Measurements from ENCODE around the gene GARRE1.
"Not testable (repeated sequence)": the region's sequence is repeated elsewhere in the genome, so short reads cannot be mapped to it uniquely, and the experiment has no call there.

The GARRE1 gene

GRCh38 chr19:34244611-34245299 is 9.6 kb upstream of the GARRE1 start:
- Histone ChIP-seq H3K27me3 (ENCODE audit: control insufficient read depth, insufficient read depth, low read length) (no peaks in the 10 kb centered on the region), H3K27ac (ENCODE audit: low read length) (no peak overlapping the region), H3K36me3 (ENCODE audit: control insufficient read depth, insufficient read depth, low read length) (no peaks in the 10 kb centered on the region), H3K4me1 (ENCODE audit: control insufficient read depth, insufficient read depth, low read length) (no peaks in the 10 kb centered on the region), H3K9me3 (ENCODE audit: control insufficient read depth, insufficient read depth, low read length) (no peaks in the 10 kb centered on the region), H3K4me3 (ENCODE audit: low read length) (no peak overlapping the region)
- no CpG with 5 or more reads among the region's 13 CpGs for WGBS (ENCODE audit: insufficient coverage, insufficient read length)
- DNase-seq (ENCODE audit: low read depth, low spot score), result no peak

- Histone ChIP-seq H3K36me3 (ENCODE audit: control insufficient read depth, insufficient read depth, low read length) (no peaks in the 10 kb centered on the region), H3K27me3 (ENCODE audit: control insufficient read depth, insufficient read depth, low read length) (no peaks in the 10 kb centered on the region), H3K9me3 (ENCODE audit: control insufficient read depth, insufficient read depth, low read length) (no peaks in the 10 kb centered on the region), H3K4me3 (ENCODE audit: low read length) (no peak overlapping the region), H3K4me1 (ENCODE audit: control insufficient read depth, insufficient read depth, low read length) (no peaks in the 10 kb centered on the region), H3K27ac (ENCODE audit: low read length) (no peak overlapping the region)
- no CpG with 5 or more reads among the region's 4 CpGs for WGBS (ENCODE audit: insufficient coverage, insufficient read length)
- DNase-seq (ENCODE audit: low read depth, low spot score), result no peak
Observed at GRCh38 chr19:34246340-34246739, 8.0 kb upstream of the GARRE1 start.

DNA sequence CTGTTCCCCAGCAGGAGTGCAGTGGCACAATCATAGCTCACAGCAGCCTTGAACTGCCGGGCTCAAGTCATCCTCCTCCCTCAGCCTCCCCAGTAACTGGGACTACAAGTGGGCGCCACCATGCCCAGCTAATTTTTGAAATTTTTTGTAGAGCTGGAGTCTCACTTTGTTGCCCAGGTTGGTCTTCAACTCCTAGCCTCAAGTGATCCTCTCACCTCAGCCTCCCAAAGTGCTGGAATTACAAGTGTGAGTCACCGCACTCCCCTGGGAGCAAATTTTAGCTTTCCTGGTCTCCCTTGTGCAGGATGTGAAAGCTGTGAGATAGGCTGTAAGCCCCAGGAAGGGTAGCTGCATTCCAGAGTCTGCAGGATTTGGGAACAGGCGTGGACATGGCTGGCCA is 5.4 kb upstream of the GARRE1 start:
- no CpG with 5 or more reads among the region's 4 CpGs for WGBS (ENCODE audit: insufficient coverage, insufficient read length)
- Histone ChIP-seq H3K27me3 (ENCODE audit: control insufficient read depth, insufficient read depth, low read length) (no peaks in the 10 kb centered on the region), H3K9me3 (ENCODE audit: control insufficient read depth, insufficient read depth, low read length) (no peaks in the 10 kb centered on the region), H3K36me3 (ENCODE audit: control insufficient read depth, insufficient read depth, low read length) (no peaks in the 10 kb centered on the region), H3K27ac (ENCODE audit: low read length) (no peak overlapping the region), H3K4me3 (ENCODE audit: low read length) (no peak overlapping the region), H3K4me1 (ENCODE audit: control insufficient read depth, insufficient read depth, low read length) (no peaks in the 10 kb centered on the region)
- DNase-seq (ENCODE audit: low read depth, low spot score), result no peak

- not testable (repeated sequence) for H3K36me3 ChIP-seq (ENCODE audit: control insufficient read depth, insufficient read depth, low read length); H3K9me3 ChIP-seq (ENCODE audit: control insufficient read depth, insufficient read depth, low read length); H3K4me1 ChIP-seq (ENCODE audit: control insufficient read depth, insufficient read depth, low read length); H3K27me3 ChIP-seq (ENCODE audit: control insufficient read depth, insufficient read depth, low read length); H3K27ac ChIP-seq (ENCODE audit: low read length); H3K4me3 ChIP-seq (ENCODE audit: low read length); DNase-seq (ENCODE audit: low read depth, low spot score)
- WGBS (ENCODE audit: insufficient coverage, insufficient read length), result no CpG with 5 or more reads among the region's 14 CpGs
Observed at GRCh38 chr19:34253167-34253566, 1.2 kb upstream of the GARRE1 start.

DNA sequence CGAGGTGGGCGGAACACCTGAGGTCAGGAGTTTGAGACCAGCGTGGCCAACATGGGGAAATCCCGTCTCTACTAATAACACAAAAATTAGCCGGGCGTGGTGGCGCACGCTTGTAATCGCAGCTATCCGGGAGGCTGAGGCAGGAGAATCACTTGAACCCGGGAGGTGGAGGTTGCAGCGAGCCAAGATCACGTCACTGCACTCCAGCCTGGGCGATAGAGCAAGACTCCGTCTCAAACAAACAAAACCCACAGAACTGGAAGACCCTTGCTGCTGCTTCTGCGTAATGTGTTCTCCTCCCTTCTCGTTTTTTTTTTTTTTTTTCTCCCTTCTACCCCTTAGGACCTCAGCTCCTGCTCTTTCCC is 691 bp upstream of the GARRE1 start:
- H3K4me1 ChIP-seq (ENCODE audit: control insufficient read depth, insufficient read depth, low read length); H3K27me3 ChIP-seq (ENCODE audit: control insufficient read depth, insufficient read depth, low read length); DNase-seq (ENCODE audit: low read depth, low spot score); H3K27ac ChIP-seq (ENCODE audit: low read length); H3K9me3 ChIP-seq (ENCODE audit: control insufficient read depth, insufficient read depth, low read length); H3K36me3 ChIP-seq (ENCODE audit: control insufficient read depth, insufficient read depth, low read length): not testable (repeated sequence)
- H3K4me3 ChIP-seq (ENCODE audit: low read length), result peak overlapping the region; percentile 90; the same call in 1 of the 2 replicates
- no CpG with 5 or more reads among the region's 17 CpGs for WGBS (ENCODE audit: insufficient coverage, insufficient read length)

GRCh38 chr19:34254698-34255432 is 511 bp downstream of the GARRE1 start:
- Histone ChIP-seq H3K4me3 (ENCODE audit: low read length) (peak overlapping the region; percentile 90), H3K36me3 (ENCODE audit: control insufficient read depth, insufficient read depth, low read length) (no peaks in the 10 kb centered on the region), H3K27me3 (ENCODE audit: control insufficient read depth, insufficient read depth, low read length) (no peaks in the 10 kb centered on the region), H3K9me3 (ENCODE audit: control insufficient read depth, insufficient read depth, low read length) (no peaks in the 10 kb centered on the region), H3K27ac (ENCODE audit: low read length) (no peak overlapping the region), H3K4me1 (ENCODE audit: control insufficient read depth, insufficient read depth, low read length) (no peaks in the 10 kb centered on the region)
- DNase-seq (ENCODE audit: low read depth, low spot score), result no peak
- WGBS (ENCODE audit: insufficient coverage, insufficient read length), result no CpG with 5 or more reads among the region's 88 CpGs

DNA sequence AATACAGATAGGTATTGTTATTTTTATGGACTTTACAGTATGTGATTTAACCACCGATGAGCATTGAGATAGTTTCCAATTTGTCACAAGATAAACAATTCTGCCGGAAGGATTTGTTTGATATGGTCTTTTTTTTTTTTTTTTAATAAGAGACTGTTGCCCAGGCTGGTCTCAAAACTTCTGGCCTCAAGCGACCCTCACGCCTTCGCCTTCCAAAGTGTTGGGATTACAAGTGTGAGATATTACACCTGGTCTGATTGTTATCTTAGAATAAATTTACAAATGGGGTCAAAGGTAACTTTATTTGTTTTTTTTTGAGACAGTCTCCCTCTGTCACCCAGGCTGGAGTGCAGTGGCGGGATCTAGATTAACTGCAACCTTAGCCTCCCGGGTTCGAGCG is 1.2 kb downstream of the GARRE1 start:
- Histone ChIP-seq H3K9me3 (ENCODE audit: control insufficient read depth, insufficient read depth, low read length) (no peaks in the 10 kb centered on the region), H3K27me3 (ENCODE audit: control insufficient read depth, insufficient read depth, low read length) (no peaks in the 10 kb centered on the region), H3K36me3 (ENCODE audit: control insufficient read depth, insufficient read depth, low read length) (no peaks in the 10 kb centered on the region), H3K27ac (ENCODE audit: low read length) (no peak overlapping the region), H3K4me3 (ENCODE audit: low read length) (peak overlapping the region; percentile 90; the same call in 1 of the 2 replicates), H3K4me1 (ENCODE audit: control insufficient read depth, insufficient read depth, low read length) (no peaks in the 10 kb centered on the region)
- no CpG with 5 or more reads among the region's 9 CpGs for WGBS (ENCODE audit: insufficient coverage, insufficient read length)
- no peak for DNase-seq (ENCODE audit: low read depth, low spot score)

DNA sequence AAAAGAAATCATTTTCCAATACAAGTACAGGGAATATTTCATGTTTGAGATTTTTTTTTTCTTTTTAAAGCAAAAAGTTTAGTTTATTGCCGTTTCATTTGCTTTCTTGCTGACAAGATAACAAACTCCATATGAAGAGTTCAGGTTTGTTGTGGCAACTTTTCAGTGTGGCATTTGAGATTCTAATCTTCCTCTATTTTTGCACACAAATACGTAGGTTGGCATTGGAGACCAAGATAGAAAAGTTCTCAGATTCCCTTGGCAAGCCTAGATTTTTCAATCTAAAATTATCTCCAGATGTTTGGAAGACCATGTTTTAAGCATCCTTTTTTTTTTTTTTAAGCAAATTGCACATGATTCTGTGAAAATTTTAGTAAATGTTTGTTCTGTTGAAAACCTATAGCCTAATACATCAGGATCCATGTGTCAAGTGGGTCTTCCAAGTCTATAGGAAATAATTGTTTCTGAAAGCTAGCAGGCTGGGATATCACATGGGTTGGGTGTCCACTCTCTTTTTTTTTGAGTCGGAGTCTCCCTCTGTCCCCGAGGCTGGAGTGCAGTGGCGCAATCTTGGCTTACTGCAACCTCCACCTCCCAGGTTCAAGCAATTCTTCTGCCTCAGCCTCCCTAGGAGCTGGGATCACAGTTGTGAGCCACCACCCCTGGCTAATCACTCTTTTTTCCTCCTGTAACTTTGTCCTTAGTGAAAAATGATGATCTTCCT is 2.6 kb downstream of the GARRE1 start:
- H3K36me3 ChIP-seq (ENCODE audit: control insufficient read depth, insufficient read depth, low read length), result no peaks in the 10 kb centered on the region
- no peak for DNase-seq (ENCODE audit: low read depth, low spot score)
- H3K27me3 ChIP-seq (ENCODE audit: control insufficient read depth, insufficient read depth, low read length), result no peaks in the 10 kb centered on the region
- no peaks in the 10 kb centered on the region; the same call in 1 of the 2 replicates for H3K4me1 ChIP-seq (ENCODE audit: control insufficient read depth, insufficient read depth, low read length)
- WGBS (ENCODE audit: insufficient coverage, insufficient read length), result no CpG with 5 or more reads among the region's 5 CpGs
- H3K4me3 ChIP-seq (ENCODE audit: low read length), result no peak overlapping the region
- no peak overlapping the region for H3K27ac ChIP-seq (ENCODE audit: low read length)
- H3K9me3 ChIP-seq (ENCODE audit: control insufficient read depth, insufficient read depth, low read length), result no peaks in the 10 kb centered on the region

DNA sequence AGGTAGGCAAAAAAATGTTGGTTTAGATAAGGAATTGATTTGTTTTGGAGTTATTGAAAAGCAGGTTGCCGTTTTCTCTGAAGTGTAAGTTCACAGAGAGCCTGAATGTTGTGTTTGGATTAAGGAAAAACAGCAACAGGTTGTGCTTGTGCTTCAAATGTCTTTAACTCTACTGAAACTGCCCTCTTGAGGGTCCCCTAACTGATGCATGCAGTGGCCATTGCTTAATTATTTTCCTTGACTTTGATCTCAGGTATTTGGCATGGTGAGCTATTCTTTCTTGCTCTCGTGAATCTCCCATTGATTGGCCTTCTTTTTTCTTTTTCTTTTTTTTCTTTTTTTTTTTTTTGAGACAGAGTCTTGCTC is 3.2 kb downstream of the GARRE1 start:
- Histone ChIP-seq H3K4me3 (ENCODE audit: low read length) (no peak overlapping the region), H3K36me3 (ENCODE audit: control insufficient read depth, insufficient read depth, low read length) (no peaks in the 10 kb centered on the region), H3K9me3 (ENCODE audit: control insufficient read depth, insufficient read depth, low read length) (no peaks in the 10 kb centered on the region), H3K4me1 (ENCODE audit: control insufficient read depth, insufficient read depth, low read length) (no peaks in the 10 kb centered on the region; the same call in 1 of the 2 replicates), H3K27me3 (ENCODE audit: control insufficient read depth, insufficient read depth, low read length) (no peaks in the 10 kb centered on the region), H3K27ac (ENCODE audit: low read length) (no peak overlapping the region)
- 100% methylated on average over 1 of the region's 2 CpGs for WGBS (ENCODE audit: insufficient coverage, insufficient read length)
- DNase-seq (ENCODE audit: low read depth, low spot score), result no peak

GRCh38 chr19:34259367-34260095 is 5.2 kb downstream of the GARRE1 start:
- no peaks in the 10 kb centered on the region for H3K27me3 ChIP-seq (ENCODE audit: control insufficient read depth, insufficient read depth, low read length)
- no peaks in the 10 kb centered on the region for H3K9me3 ChIP-seq (ENCODE audit: control insufficient read depth, insufficient read depth, low read length)
- H3K4me1 ChIP-seq (ENCODE audit: control insufficient read depth, insufficient read depth, low read length), result no peaks in the 10 kb centered on the region; the same call in 1 of the 2 replicates
- H3K36me3 ChIP-seq (ENCODE audit: control insufficient read depth, insufficient read depth, low read length), result no peaks in the 10 kb centered on the region
- WGBS (ENCODE audit: insufficient coverage, insufficient read length), result no CpG with 5 or more reads among the region's 3 CpGs
- no peak for DNase-seq (ENCODE audit: low read depth, low spot score)
- no peak overlapping the region for H3K27ac ChIP-seq (ENCODE audit: low read length)
- no peak overlapping the region for H3K4me3 ChIP-seq (ENCODE audit: low read length)
